HFF-Myc (cell line): Measurements from ENCODE around the gene UST.

Source experiments
- DNase-seq: peaks from one replicate; pipeline ENCODE4 v3.0.0-alpha.2; 2011; ENCODE audit warnings: low read depth; ENCODE audit errors: extremely low read depth
- H3K4me3 ChIP-seq: replicated peaks from 2 replicates; pipeline ENCODE4 v1.5.1; 2011; ENCODE audit warnings: low read depth, mild to moderate bottlenecking, control low read depth, low read length
- TF ChIP-seq, protein P1 (sequence below): IDR thresholded peaks from 2 replicates; pipeline ENCODE4 v1.5.1; 2012; ENCODE audit warnings: mild to moderate bottlenecking, low read depth, low read length, control low read depth; ENCODE audit errors: missing control alignments

Gene UST

DNA sequence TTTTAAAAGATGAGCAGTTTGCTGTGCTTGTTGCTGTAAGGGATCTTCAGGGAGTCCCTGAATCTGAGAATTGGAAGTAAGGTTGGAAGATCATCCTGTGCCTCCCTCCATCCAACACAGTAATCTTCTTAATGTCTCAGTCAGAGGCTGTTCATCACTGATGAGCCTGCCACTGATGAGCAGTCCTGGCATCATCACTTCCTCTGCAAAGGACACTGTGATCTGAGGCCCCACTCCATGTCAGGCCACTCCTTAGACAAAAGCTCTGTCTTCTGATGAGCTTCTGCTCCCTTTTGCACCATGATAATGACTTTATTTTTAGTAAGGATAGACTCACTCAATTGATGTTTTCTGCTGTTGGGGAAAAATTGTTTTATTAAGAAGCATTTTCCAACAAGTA, 121.0 kb downstream of the UST start:
- TF ChIP-seq, protein P1, sequence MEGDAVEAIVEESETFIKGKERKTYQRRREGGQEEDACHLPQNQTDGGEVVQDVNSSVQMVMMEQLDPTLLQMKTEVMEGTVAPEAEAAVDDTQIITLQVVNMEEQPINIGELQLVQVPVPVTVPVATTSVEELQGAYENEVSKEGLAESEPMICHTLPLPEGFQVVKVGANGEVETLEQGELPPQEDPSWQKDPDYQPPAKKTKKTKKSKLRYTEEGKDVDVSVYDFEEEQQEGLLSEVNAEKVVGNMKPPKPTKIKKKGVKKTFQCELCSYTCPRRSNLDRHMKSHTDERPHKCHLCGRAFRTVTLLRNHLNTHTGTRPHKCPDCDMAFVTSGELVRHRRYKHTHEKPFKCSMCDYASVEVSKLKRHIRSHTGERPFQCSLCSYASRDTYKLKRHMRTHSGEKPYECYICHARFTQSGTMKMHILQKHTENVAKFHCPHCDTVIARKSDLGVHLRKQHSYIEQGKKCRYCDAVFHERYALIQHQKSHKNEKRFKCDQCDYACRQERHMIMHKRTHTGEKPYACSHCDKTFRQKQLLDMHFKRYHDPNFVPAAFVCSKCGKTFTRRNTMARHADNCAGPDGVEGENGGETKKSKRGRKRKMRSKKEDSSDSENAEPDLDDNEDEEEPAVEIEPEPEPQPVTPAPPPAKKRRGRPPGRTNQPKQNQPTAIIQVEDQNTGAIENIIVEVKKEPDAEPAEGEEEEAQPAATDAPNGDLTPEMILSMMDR: no peak
- no peak for DNase-seq
- no peak overlapping the region for H3K4me3 ChIP-seq

DNA sequence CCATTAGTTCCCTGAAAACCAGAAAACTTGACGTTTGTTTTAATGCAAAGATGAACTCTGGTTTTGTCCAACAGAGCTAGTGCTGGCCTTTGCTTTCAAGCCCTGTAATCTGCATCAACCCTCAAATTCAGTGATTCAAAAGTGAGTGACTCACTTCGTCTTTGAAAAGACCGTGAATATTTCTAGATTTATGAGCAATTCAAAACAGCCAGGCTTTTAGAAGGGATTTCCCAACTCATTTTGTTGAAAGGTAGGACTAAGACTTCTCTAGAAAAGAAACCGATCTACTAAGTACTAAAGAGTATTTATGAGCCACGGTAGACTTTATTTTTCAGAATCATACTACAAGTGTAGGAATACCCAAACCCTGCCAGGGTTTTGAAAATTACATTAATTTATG, 121.5 kb downstream of the UST start:
- DNase-seq: no peak
- TF ChIP-seq, protein P1: no peak
- no peak overlapping the region for H3K4me3 ChIP-seq

DNA sequence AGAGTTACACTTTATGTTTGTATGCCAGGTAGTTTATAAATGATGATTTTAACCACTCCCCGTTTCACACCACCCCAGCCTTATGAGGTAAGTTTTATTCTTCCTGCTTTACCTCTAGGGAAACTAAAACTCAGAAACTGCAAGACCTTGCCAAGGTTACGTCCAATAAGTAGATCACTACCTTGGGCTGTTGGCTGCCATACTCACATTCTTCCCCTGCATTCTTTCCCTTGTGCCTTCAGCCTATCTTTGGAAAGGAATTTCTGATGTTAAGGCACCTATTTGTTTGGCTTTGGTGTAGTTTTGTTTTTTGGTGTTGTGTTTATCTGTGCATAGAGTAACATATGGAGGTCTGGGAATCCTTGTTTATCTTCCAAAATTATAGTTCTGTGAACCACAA, 122.1 kb downstream of the UST start:
- H3K4me3 ChIP-seq: no peak overlapping the region
- TF ChIP-seq, protein P1: no peak

DNA sequence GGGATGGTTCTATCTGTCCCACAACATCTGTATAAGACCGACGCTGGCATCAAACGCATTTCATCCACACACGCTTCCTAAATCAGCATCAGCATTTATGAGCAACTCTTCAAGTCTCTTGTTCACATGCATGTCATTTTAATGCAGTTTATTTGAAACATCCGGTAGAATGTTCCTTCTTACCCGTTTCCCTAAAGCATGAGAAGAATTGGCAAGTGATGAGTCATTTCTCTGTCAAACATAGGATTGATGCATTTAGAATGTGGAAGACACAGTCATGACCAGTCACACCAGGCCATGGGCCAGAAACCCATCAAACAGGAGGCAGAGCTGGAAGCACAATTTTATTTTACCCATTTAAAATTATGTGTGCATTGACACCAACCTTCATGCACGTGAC, 122.8 kb downstream of the UST start:
- H3K4me3 ChIP-seq: no peak overlapping the region
- TF ChIP-seq, protein P1: no peak
- peak; percentile 77 for DNase-seq

More for the DNA sequence above, 122.1 kb downstream of the UST start:
- no peak for DNase-seq

DNA sequence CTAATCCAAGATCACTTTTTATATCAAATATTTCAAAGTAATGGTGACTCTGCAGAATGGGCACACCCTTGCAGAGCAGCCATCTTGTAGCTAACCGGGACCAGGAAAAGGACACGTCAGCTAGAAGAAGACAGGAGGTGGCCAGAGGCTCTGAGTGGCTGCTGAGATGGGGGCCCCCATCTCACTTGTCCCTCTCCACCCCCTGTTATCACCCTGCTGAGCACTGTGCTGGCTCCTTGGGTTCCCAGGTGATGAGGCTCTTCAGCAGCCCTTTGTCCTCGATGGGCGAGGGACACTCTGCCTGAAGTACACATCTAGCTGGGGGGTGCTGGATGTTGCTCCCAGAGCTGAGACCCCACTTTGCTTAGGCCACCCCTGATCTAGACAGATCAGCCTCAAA, 126.3 kb downstream of the UST start:
- no peak overlapping the region for H3K4me3 ChIP-seq
- DNase-seq: no peak
- TF ChIP-seq, protein P1: no peak

DNA sequence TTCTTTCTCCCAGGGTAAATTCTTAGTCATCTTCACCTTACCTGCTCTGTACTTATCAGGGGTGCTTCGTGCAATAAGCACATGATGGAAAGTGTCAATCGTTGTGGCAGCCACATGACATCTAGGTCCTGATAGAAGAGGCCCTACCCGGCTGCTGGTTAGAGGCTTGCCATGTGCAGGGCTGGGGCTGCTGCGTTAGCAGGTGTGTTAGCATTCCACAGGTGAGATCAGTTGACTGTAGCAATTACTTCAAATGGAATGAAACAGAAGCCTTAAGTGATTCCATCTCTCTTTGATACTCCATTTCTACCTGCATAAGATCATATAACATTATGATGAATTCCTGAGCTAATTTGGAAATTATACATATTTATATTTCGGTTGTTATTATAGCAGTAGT, 127.0 kb downstream of the UST start:
- no peak overlapping the region for H3K4me3 ChIP-seq
- TF ChIP-seq, protein P1: no peak
- DNase-seq: no peak

DNA sequence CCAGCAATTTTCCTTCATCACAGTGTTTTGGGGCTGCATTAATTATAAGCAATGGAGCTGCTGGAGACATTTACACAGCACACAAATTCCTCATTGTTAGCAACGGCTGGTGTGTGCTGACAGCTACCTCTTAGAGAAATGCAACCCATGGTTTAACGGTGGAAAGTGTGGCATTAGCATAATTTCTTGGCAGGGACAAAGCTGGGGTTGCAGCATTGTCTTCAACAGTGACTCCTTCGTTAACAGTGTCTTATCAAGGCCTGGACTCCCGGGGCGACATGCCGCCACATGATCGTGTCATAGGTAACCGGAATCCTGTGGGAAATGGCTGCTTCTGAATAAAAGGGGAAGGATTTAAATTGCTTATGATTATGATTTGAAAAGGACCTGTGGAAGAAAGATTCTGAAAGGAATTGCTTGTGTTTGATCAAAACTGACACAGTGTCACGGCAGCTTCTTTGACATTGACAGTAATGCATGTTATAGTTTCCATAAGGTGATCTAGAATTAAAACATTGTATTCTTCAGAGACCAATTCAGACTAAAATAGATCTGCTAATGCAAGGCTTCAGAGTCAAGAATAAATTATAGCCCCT, 128.0 kb downstream of the UST start:
- TF ChIP-seq, protein P1: no peak
- H3K4me3 ChIP-seq: no peak overlapping the region
- no peak for DNase-seq
